Muscle of arm (tissue), 12 donors: ENCODE results near the gene ETHE1. TPM values are rescaled to one million over a fixed set of nuclear protein-coding genes. Genes with fewer than 3 reads are reported as not detected.

ENCODE experiments used
- DNase-seq: peaks from one replicate; pipeline ENCODE4 v3.0.0-alpha.2; 2013
- polyA plus RNA-seq, 12 donors: library from polyadenylated mRNA; unstranded; fragments of 120-200 nt; gene quantifications; one replicate each; pipeline ENCODE4 v1.2.1, GENCODE V29; 2013; ENCODE audit not compliant: insufficient read length in 12 of 12

Gene ETHE1
- polyA plus RNA-seq, 12 donors, result 9.7 to 50.2 (median 14.5) TPM; not detected in 1

DNA sequence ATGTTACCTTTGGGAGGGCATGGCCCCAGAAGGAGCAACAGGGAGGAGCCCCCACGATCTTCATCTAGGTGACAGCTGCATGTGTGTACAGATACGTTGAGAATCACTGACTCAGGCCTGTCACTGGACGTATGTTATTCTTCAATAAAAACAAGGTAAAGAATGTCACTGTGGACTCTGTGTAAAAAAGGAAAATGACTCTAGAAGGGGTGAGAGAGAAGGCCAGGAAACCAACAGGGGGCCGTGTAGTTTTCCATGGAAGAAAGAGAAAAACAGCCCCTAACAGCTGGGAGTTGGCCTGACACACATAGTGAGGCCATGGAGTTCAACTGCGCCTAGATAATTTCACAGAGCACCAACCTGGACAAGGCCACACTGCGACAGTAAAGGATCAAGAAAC is 59.7 kb downstream of the ETHE1 start:
- no peak for DNase-seq

DNA sequence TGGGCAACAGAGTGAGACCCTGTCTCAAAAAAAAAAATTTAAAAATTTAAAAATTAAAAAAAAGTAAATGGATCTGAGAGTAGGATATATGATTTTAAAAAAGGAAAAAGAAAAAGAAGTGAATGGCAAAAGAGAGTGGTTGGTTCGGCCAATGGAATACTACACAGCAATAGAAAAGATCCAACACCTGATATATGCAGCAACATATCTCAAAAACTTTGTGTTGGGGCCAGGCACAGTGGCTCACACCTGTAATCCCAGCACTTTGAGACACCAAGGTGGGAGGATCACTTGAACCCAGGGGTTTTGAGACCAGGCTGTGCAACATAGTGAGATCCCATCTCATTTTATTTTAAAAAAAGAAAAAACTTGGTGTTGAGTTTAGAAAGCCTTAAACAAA is 60.2 kb downstream of the ETHE1 start:
- no peak for DNase-seq

DNA sequence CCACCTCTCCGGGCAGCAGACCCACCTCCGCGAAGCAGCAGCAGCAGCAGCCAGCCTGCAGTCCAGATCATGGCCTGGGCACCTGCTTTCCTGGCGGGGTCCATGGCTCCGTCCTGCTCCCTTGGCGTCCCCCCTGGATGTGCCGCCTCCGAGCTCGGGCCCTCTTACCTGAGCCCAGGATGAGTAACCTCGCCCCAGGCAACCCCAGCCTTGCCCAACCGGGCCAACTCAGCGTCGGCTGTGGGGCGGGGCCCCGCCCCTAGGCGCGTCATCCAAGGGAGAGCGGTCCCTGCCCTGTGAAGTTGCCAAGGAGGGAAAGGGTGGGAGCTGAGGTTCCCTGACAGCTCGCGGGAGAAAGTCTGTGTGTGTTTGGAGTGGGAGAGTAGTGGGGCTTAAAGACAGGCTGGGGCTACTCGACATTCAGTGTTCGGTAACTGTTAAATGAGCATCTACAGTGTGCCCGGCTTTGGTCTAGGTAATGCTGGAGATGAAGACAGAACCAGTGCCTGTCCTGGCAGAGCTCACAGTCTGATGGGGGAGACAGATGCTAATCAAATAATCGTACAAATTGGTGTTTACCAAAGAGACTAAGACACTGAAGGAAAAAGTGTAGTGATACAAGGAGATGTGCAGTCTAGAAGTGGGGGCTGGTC is 61.4 kb downstream of the ETHE1 start, which contains the start of gene LYPD3:
Gene LYPD3 (minus strand): TSS at position 141 of the 653 bp plus-strand sequence. CDS start 37 bp downstream, at position 104.
- DNase-seq, result no peak

DNA sequence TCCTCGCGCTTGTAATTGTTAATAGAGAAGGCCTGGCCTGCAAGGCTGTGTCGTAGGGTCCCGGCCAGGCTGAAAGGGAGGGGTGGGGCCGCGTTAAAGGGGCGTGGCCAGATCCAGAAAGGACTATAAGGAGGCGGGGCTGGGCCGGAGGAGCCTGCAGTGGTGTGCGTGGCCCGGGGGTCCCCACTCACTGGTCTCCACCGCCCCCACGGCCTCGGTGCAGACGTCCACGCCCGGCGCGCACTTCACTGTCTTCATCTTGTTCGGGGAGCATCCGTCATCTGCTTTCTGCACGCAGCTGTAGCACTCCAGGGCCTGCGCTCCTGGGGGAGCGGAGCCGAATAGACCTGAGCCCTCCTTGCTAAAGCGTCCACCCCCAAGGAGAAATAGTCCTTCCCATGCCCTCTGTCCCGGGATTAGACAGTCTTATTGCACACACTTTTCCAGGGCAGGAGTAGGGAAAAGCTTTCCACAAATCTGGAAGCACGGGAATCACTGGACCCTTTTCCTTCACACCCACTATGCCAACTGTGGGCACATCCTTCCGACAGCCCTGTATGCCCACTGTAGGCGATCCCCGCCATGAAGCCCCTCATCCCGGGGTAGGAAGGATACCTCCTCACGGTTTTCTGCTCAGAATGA is 62.7 kb downstream of the ETHE1 start:
- DNase-seq, result no peak

DNA sequence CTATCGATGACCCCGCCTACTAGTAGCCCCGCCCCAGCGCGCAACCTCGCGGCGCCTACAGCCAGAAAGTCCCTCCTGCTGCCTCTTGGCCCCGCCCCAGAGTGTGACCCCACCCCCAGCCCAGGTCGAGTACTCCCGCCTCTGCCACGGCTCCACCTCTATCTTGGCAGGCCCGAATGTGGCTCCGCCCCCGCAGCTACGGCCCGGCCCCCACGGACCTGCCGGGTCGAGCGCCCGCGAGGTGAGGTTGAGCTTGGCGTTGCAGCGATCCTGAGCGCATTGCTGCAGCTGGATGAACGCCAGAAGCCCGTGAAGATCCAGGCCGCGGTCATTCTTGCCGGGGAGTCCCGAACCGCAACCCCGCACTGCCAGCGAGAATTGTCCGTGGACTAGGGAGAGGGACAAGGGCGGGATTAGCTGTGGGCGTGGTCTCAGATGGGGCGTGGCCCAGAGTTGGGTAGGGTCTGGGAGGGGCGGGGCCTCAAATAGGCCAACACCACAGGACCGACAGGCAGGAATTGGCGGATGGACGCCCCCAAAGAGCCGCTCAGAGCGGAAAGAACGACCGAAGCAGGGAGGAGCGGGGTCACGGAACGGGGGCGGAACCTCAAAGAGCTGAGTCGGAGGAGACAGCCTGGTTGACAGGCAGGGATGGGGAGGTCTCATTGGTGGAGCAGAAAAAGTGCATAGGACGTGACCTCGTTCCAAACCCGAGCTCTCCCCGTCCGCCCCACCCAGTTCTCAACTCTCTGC is 63.4 kb downstream of the ETHE1 start:
- DNase-seq, result peak; percentile 92

DNA sequence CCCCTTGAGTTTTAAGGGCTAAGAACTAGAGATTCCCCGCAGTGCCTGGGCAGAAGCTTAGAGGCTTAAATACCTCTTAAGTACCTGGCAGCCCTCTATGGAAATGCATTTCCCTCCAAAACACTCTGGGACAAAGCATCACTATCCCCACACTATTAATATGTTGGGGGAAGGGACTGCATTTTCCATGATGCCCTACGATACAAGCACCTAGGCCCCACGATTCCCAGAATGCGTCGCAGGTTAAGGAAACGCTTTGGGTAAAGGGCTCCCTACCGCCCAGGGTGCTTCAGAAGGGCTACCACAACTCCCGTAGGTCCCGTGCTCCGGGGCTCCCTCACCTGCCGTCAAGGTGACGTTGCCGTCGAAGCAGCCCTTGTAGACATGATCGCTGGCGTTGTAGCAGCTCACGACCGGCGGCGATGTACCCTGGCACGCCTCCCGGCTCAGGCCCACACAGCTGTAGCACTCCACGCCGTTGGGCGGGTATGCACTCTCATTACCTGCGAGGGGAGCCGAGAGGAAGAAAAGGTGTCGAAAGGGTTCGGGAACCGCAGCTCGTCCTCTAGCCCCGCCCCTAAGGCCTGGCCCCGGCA is 64.1 kb downstream of the ETHE1 start:
- peak; percentile 22 for DNase-seq

DNA sequence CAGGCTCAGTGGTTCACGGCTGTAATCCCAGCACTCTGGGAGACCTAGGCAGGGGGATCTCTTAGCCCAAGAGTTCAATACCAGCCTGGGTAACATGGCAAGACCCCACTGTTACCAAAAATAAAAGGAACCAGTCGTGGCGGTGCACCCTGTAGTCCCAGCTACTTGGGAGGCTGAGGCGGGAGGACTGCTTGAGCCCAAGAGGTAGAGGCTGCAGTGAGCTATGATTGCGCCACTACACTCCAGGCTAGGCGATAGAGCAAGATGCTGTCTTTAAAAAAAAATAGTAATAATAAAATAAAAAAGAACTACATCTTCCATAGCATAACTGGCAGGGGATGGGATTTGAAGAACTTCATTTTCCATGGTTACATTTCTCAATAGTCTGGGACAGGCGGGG is 64.6 kb downstream of the ETHE1 start:
- DNase-seq, result no peak

DNA sequence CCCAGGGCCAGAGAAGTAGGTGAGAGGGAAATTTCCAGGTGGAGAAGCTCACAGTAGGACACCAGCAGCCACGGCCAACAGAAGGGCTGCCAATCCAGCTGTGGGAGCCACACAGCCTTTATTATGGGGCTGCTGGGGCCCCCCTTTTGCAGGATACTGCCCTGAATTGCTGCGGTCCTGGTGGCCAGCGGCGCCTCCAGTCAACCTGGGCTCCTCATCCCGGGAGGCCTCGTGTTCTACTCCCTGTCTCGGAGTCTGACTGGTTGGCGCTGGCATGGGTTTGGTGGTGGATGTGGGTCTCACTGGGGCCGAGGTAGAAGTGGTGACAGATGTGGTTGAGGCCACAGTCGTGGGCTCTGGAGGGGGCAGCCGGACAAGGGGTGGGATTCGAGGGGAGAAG is 65.7 kb downstream of the ETHE1 start:
- no peak for DNase-seq

DNA sequence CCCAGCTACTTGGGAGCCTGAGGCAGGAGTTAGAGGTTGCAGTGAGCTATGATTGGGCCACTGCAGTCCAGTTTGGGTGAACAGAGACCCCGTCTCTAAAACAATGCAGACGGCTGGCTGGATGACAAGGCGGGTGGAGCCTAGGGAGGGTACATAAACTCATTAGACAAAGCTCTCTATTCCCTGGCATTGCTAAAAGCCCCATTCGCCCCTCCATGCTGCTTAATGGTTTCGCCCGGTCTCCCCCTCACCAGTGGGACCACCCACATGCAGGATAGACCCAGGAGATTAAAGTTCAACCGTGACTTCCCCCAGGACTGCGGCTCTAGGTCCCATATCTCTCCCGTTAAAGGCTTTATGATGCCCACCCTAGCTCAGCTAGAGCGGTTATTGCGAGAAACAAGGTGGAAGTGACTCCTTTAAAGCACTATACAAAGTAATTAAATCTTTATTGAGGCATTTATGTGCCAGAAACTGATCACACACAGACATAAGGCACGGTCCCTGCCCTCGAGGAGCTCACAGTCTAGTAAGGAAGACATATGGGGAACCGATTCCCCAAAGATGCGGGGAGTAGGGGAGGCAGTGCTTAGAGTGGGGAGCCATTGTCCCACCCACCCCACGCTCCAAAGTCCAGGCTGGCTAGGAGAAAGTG is 66.5 kb downstream of the ETHE1 start:
- DNase-seq, result no peak

DNA sequence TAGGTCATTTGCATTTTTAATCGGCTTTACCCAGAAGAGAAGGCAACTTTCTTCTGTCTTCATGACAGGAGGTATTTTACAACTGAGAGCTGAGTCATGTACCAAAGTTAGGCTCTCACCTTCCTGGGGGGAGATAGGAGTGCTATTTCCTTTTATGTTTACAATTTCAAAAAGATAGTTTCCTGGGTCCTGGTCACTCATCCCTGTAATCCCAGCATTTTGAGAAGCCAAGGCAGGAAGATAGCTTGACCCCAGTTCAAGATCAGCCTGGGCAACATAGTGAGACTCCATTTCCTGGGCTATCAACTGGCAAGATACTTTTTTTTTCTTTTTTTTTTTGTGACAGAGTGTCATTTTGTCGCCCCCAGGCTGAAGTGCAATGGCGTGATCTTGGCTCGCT is 69.2 kb downstream of the ETHE1 start:
- no peak for DNase-seq

Other genes with a start within 250 kb of the ETHE1 start
- gene CD177, start 173.5 kb downstream of the ETHE1 start, polyA plus RNA-seq, result 1 to 10 TPM in 1 of 12 donors, under 1 TPM in 8, not detected in 3; 0.14 to 1.1 (median 0.30) TPM
- under 1 TPM in 1 of 12 donors, not detected in 11; 0.15 TPM for gene TEX101, start 112.3 kb downstream of the ETHE1 start, polyA plus RNA-seq
- 10 to 100 TPM in 3 of 12 donors, 1 to 10 TPM in 1, under 1 TPM in 6, not detected in 2; 0.26 to 88.2 (median 0.73) TPM for gene LYPD3, start 61.6 kb downstream of the ETHE1 start, polyA plus RNA-seq
- gene PHLDB3, start 22.5 kb downstream of the ETHE1 start, polyA plus RNA-seq, result 10 to 100 TPM in 1 of 12 donors, 1 to 10 TPM in 9, not detected in 2; 2.2 to 15.6 (median 4.0) TPM
- gene ZNF575, start 6.0 kb upstream of the ETHE1 start, polyA plus RNA-seq, result 10 to 100 TPM in 1 of 12 donors, 1 to 10 TPM in 10, not detected in 1; 1.5 to 12.8 (median 2.6) TPM
- 10 to 100 TPM in 11 of 12 donors, not detected in 1; 22.0 to 50.6 (median 30.6) TPM for gene XRCC1, start 48.3 kb upstream of the ETHE1 start, polyA plus RNA-seq
- 10 to 100 TPM in 2 of 12 donors, 1 to 10 TPM in 8, not detected in 2; 3.2 to 11.7 (median 5.9) TPM for gene PINLYP, start 48.6 kb upstream of the ETHE1 start, polyA plus RNA-seq
- gene IRGQ, start 68.9 kb upstream of the ETHE1 start, polyA plus RNA-seq, result 10 to 100 TPM in 11 of 12 donors, not detected in 1; 10.0 to 18.0 (median 13.6) TPM
- gene ZNF576, start 69.4 kb upstream of the ETHE1 start, polyA plus RNA-seq, result 10 to 100 TPM in 2 of 12 donors, 1 to 10 TPM in 8, not detected in 2; 7.2 to 11.6 (median 8.4) TPM
- under 1 TPM in 10 of 12 donors, not detected in 2; 0.10 to 0.92 (median 0.45) TPM for gene SRRM5, start 84.9 kb upstream of the ETHE1 start, polyA plus RNA-seq
- 100 to 1,000 TPM in 1 of 12 donors, 10 to 100 TPM in 10, not detected in 1; 38.1 to 137 (median 42.6) TPM for gene ZNF428, start 92.4 kb upstream of the ETHE1 start, polyA plus RNA-seq
- 10 to 100 TPM in 4 of 12 donors, 1 to 10 TPM in 7, not detected in 1; 5.8 to 19.6 (median 9.2) TPM for gene CADM4, start 112.6 kb upstream of the ETHE1 start, polyA plus RNA-seq
- 10 to 100 TPM in 2 of 12 donors, 1 to 10 TPM in 9, not detected in 1; 3.7 to 16.5 (median 5.9) TPM for gene PLAUR, start 143.0 kb upstream of the ETHE1 start, polyA plus RNA-seq
- under 1 TPM in 1 of 12 donors, not detected in 11; 0.13 TPM for gene IRGC, start 188.9 kb upstream of the ETHE1 start, polyA plus RNA-seq
- gene SMG9, start 227.8 kb upstream of the ETHE1 start, polyA plus RNA-seq, result 10 to 100 TPM in 11 of 12 donors, not detected in 1; 29.9 to 65.4 (median 33.6) TPM